HUDEP-2 (cell line): Measurements from ENCODE around the gene HIP1R.
"Not testable (repeated sequence)": the region's sequence is repeated elsewhere in the genome, so short reads cannot be mapped to it uniquely, and the experiment has no call there.

ENCODE experiments used
- DNase-seq, 76 experiments: peaks; one replicate each; lab custom pipeline; 2025; ENCODE audit not compliant: unreplicated experiment in 76 of 76; lab: John Stamatoyannopoulos, UW

HIP1R gene

DNA sequence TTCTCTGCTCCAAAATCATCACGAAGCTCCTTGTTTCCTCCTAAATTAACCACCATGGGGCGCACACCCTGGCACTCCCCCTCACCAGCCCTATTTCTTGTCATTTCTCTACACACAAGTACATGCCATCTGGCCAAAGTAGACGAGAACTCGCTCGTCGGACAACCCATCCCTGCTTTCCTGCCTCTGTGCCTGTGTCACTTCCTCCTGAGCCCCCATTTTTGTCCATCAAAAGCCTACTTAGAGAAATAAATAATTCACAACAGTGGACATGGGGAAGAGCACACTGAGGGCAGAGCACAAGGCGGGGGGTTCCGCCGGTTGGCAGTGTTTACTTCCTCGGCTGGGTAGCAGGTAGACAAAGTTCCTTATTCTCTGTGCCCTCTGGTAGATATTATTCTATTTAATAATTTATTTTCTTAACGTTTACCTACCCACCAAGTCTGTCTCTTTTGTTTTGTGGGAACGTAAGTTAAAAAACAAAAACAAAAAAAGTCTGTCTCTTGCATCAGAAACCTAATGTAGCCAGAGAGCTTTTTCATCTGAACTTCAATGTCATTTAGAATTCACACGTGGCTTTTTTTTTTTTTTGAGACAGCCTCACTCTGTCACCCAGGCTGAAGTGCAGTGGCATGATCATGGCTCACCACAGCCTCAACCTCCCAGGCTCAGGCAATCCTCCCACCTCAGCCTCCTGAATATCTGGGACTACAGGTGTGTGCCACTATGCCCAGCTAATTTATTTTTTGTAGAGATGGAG lies 54.7 kb downstream of the HIP1R start:
- DNase-seq, result peak in 50 of 76 experiments; percentile 13 to 73 (median 38)

GRCh38 chr12:122891661-122892525 lies 56.6 kb downstream of the HIP1R start:
- peak in 7 of 76 experiments; percentile 13 to 32 (median 16) for DNase-seq

- not testable (repeated sequence) for DNase-seq
Observed at GRCh38 chr12:122892724-122893123, 57.5 kb downstream of the HIP1R start.

DNA sequence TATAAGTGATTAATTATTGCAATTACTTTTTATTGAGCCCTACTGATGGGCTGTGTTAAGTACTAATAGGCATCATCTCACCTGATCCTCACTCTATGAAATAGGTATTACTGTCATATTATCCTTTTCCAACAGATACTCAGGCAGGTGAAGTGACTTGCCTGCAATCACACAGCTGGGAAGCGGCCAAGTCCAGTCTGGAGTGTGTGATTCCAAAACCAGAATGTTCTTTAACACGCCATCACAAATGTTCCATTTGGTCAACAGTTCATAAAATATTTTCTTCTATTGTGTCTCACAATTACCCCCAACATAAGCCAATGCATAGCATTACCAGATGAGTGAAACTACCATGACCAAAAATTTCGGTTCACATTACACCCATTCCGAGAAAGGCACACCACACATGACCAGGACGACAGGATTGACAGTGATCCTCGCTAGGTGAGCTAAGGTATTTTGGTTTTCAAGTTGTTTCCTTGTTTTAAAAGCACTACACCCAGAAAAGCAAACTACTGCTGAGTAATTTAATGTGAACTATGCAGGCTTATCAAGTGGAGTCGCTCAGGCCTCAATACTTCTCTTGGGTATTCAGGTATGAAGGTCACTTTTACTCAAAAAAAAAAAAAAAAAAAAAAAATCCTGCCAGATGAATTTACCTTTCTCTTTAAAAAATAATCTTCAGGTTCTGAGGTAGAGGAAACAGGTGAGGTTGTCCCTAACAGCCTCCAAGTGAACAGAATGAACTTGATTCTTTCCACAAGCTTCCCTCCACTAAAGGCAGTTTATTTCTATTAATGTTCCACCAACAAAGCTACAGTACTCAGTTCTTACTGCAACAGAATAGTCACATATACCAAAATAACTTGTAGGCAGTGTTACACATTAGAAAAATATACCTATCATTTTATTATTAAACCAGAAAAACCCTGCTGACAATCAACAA lies 58.2 kb downstream of the HIP1R start:
- DNase-seq, result no peak

DNA sequence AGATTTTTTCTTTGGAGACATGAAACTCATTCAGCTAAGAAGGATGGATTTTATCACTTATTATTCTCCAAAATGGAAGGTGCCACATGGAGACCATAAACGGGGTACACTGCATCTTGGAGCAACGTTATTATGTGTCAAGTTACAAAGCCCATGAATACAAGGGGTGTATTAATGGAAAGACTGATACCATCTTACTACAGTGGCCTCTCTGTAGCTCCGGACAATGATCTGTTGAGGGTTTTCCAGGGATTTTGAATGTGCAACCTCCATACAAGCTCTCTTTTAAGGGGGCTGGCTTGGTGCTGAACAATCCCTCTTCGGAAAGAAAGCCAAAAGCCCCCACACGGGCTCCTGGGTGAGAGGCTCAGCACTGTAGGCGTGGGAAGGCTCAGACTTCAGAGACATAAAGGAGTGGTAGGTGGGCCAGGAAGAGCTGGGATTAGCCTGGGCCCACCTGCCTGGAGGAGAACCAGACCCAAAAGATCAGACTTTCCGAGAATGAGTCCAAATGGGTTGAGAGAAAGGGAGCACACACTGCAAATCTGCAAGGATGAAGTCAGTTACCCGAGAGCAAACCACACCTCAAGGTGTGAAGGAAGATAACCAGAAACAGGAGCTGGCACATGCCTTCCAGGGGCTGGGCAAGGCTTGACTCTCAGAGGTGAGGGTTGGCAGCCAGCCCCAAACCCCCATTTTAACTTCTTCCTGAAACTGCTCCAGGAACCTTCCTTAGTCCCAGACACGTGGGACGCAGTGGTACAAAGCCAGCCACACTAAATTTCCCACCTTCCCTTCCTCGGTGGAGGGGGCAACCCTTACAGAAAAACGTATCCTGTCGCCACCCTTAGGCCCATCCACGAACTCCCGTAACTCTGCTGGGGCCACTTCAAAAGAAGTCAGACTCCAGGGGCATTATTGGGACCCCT lies 59.2 kb downstream of the HIP1R start:
- peak in 73 of 76 experiments; percentile 31 to 90 (median 64) for DNase-seq

DNA sequence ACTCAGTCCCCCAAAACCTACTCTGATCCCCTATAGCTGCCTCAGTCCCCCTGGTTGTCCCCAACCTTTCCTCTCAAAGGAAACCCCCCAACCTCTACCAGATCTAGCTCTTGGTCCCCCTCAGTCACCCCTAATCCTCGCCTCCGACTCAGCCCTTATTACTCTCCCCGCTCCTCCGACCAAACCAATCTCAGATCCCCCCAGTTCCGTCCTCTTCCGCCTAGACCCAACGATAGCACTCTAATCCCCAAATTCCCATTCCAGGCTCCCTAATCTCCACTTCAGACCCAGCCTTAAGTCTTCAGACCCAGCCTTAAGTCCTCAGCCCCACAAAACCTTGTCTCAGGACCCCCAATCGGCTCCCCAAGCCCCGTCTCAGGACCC lies 60.1 kb downstream of the HIP1R start:
- DNase-seq, result no peak

GRCh38 chr12:122895704-122896636 lies 60.7 kb downstream of the HIP1R start, which contains the start of gene VPS37B:
VPS37B (minus strand) TSS chr12:122896124; CDS start chr12:122896062, 62 bp downstream.
- DNase-seq, result peak in 68 of 76 experiments; percentile 13 to 84 (median 62)

DNA sequence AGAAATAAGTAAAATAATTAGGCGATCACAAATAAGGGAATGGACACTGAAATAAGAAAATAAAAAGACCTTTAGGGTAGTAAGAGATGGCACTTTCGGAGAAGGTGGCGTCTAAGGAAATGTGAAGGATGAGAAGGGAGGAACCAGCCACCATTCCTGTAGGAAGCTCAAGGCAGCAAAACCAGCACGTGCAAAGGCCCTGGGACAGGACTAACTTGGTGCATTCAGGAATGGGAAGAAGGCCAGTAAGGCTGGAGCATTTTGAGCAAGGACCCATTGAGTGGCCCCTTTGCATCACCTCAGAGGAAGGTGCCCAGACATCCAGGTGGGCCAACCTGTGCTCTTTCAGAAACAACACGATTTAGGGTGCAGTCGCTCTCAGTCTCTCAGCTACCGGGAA lies 61.4 kb downstream of the HIP1R start:
- DNase-seq, result no peak

GRCh38 chr12:122899887-122900286 lies 64.6 kb downstream of the HIP1R start:
- DNase-seq, result no peak

DNA sequence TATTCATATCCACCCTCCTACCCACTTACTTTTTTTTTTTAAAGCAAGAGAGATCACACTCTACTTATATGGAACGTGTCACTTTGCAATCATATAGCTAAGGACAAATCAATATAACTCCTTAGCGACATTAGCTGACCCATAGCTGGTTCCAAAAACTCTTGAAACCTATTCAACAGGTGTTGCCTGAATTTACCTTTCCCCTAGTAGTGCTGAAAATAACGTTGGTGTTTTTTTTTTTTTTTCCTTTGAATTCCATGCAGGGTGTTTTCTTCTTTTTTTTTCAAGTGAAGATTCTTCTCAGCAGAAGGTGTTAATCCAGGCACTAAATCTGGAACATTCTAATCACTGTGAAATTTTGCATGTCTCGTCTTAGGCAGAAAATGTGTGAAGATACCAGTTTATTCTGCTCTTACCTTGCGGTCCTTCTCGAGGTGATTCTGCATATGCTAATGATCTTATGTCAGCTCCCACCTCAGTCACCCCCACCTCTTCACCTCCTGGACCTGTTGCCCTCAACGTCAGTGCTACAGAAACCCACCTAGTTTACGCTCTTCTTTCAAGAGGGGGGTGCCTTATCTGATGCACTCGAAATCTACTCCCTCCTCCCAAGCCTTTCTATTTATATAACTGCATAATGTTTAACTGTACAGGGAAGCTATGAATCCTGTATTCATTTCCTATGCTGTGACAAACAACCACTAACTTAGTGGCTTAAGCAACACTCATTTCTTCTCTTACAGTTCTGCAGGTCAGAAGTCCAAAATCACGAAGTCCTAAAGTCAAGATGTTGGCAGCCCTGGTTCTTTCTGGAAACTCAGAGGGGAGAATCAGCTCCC lies 67.8 kb downstream of the HIP1R start:
- no peak for DNase-seq

GRCh38 chr12:122903693-122904034 lies 68.4 kb downstream of the HIP1R start:
- DNase-seq, result no peak

GRCh38 chr12:122905258-122905657 lies 70.0 kb downstream of the HIP1R start:
- DNase-seq, result not testable (repeated sequence)

DNA sequence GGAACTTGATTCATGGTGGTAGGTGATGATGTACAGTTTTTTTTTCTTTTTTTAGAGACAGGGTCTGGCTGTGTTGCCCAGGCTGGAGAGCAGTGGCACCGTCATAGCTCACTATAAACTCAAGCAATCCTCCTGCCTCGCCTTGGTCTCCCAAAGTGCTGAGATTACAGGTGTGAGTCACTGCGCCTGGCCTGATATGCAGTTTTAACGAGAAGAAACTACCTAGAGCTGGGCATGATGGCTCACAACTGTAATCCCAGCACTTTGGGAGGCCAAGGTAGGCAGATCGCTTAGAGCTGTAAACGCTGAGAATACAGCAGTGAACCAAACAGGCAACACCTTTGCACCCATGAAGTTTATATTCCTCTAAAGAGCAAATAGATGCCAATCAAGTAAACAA lies 73.7 kb downstream of the HIP1R start:
- DNase-seq, result no peak

- no peak for DNase-seq
Observed at GRCh38 chr12:122909442-122910288, 74.4 kb downstream of the HIP1R start.
